Osteoblast (primary cell): ENCODE data around the gene BCAS3. TPM values are rescaled to one million over a fixed set of nuclear protein-coding genes. Genes with fewer than 3 reads are reported as not detected.

Experiments used
- DNase-seq: peaks from one replicate; pipeline ENCODE4 v3.0.0; 2011; ENCODE audit warnings: low spot score, mixed read lengths; ENCODE audit not compliant: insufficient read length; ENCODE audit errors: missing footprints
- H2AFZ ChIP-seq: 2 replicates; pipeline ENCODE4 v1.6.0; 2011; ENCODE audit warnings: mild to moderate bottlenecking, low read length
- H3K27ac ChIP-seq: 2 replicates; pipeline ENCODE4 v1.5.1; 2011; ENCODE audit warnings: mild to moderate bottlenecking, low read depth, low read length, moderate library complexity
- H3K27me3 ChIP-seq: 2 replicates; pipeline ENCODE4 v1.6.0; 2012; ENCODE audit warnings: mild to moderate bottlenecking, control low read depth, inconsistent platforms, low read length, moderate library complexity; ENCODE audit not compliant: insufficient read depth
- H3K36me3 ChIP-seq: 2 replicates; pipeline ENCODE4 v1.5.1; 2011; ENCODE audit warnings: mild to moderate bottlenecking, low read length, control low read depth, moderate library complexity; ENCODE audit not compliant: insufficient read depth
- H3K4me1 ChIP-seq: 2 replicates; pipeline ENCODE4 v1.5.1; 2011; ENCODE audit warnings: mild to moderate bottlenecking, low read length, control low read depth, moderate library complexity; ENCODE audit not compliant: insufficient read depth
- H3K4me2 ChIP-seq: 2 replicates; pipeline ENCODE4 v1.6.0; 2011; ENCODE audit warnings: mild to moderate bottlenecking, low read length; ENCODE audit not compliant: insufficient read depth
- H3K4me3 ChIP-seq: fragments of 200-600 bp; sonication (generic); 3 replicates; pipeline ENCODE4 v1.5.1; 2012; ENCODE audit warnings: mild to moderate bottlenecking, low read length, inconsistent platforms; ENCODE audit not compliant: insufficient read depth
- H3K79me2 ChIP-seq: 2 replicates; pipeline ENCODE4 v1.6.0; 2012; ENCODE audit warnings: mild to moderate bottlenecking, low read length, control low read depth, inconsistent platforms; ENCODE audit not compliant: insufficient read depth
- H3K9me3 ChIP-seq: 2 replicates; pipeline ENCODE4 v1.5.1; 2011; ENCODE audit warnings: low read depth, low read length, control low read depth
- H4K20me1 ChIP-seq: 2 replicates; pipeline ENCODE4 v1.6.0; 2012; ENCODE audit warnings: mild to moderate bottlenecking, low read length, control low read depth; ENCODE audit not compliant: insufficient read depth
- CTCF ChIP-seq: IDR thresholded peaks from 2 replicates; pipeline ENCODE4 v1.5.1; 2011; ENCODE audit warnings: mild to moderate bottlenecking, low read depth, low read length, moderate library complexity; ENCODE audit errors: extremely low read depth
- total RNA-seq: library from RNA; depleted of rRNA; stranded (reverse); fragments of >200 nt; gene quantifications from 2 replicates; pipeline ENCODE4 v1.2.3, GENCODE V29; 2012

The BCAS3 gene
- total RNA-seq, 1 donor = 31.5 TPM

GRCh38 chr17:61361084-61361483, 683.4 kb downstream of the BCAS3 start:
- no peaks in the 10 kb centered on the region for H3K36me3 ChIP-seq
- no peak overlapping the region for H3K4me3 ChIP-seq
- H3K4me2 ChIP-seq = peak overlapping the region; percentile 42
- H3K27me3 ChIP-seq = no peaks in the 10 kb centered on the region
- DNase-seq = peak; percentile 96
- H4K20me1 ChIP-seq = no peaks in the 10 kb centered on the region
- H3K79me2 ChIP-seq = no peaks in the 10 kb centered on the region
- no peak for TF ChIP-seq CTCF
- H3K27ac ChIP-seq = peak overlapping the region; percentile 38
- no peak overlapping the region for H2AFZ ChIP-seq
- H3K9me3 ChIP-seq = no peaks in the 10 kb centered on the region
- peaks cover 23% of the 10 kb centered on the region for H3K4me1 ChIP-seq

DNA sequence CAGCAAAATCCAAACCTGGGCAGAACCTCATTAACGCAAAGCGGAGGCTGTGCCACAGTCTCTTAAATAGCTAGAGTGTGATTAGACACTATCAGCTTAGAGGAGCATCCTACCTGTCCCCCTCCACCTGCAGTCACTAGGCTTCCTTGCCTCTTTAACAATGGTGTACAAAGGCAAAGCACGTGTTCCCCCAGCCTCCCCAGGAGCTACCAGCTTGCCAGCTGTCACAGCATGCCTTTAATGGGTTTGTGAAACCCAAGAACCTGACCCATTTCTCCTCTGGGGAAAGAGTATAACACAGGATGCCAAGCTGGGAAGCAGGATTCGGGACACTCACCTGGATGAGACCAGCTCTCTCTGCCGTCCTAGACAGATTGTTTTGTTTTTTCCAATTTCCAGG, 684.7 kb downstream of the BCAS3 start:
- Histone ChIP-seq H3K27me3 (no peaks in the 10 kb centered on the region), H3K4me3 (no peak overlapping the region), H3K4me1 (peaks cover 15% of the 10 kb centered on the region), H3K36me3 (no peaks in the 10 kb centered on the region), H3K4me2 (no peak overlapping the region), H4K20me1 (no peaks in the 10 kb centered on the region), H3K79me2 (no peaks in the 10 kb centered on the region), H3K9me3 (no peaks in the 10 kb centered on the region), H3K27ac (no peak overlapping the region), H2AFZ (no peak overlapping the region)
- TF ChIP-seq CTCF = no peak
- no peak for DNase-seq

- H3K36me3 ChIP-seq = no peaks in the 10 kb centered on the region
- no peak overlapping the region for H3K4me2 ChIP-seq
- H4K20me1 ChIP-seq = no peaks in the 10 kb centered on the region
- H3K27ac ChIP-seq = no peak overlapping the region
- no peak for DNase-seq
- no peaks in the 10 kb centered on the region for H3K9me3 ChIP-seq
- H3K4me3 ChIP-seq = no peak overlapping the region
- no peaks in the 10 kb centered on the region for H3K79me2 ChIP-seq
- TF ChIP-seq CTCF = no peak
- H3K4me1 ChIP-seq = peaks cover 15% of the 10 kb centered on the region
- no peak overlapping the region for H2AFZ ChIP-seq
- no peaks in the 10 kb centered on the region for H3K27me3 ChIP-seq
These were observed 685.4 kb downstream of the BCAS3 start for GRCh38 chr17:61362852-61363600.

DNA sequence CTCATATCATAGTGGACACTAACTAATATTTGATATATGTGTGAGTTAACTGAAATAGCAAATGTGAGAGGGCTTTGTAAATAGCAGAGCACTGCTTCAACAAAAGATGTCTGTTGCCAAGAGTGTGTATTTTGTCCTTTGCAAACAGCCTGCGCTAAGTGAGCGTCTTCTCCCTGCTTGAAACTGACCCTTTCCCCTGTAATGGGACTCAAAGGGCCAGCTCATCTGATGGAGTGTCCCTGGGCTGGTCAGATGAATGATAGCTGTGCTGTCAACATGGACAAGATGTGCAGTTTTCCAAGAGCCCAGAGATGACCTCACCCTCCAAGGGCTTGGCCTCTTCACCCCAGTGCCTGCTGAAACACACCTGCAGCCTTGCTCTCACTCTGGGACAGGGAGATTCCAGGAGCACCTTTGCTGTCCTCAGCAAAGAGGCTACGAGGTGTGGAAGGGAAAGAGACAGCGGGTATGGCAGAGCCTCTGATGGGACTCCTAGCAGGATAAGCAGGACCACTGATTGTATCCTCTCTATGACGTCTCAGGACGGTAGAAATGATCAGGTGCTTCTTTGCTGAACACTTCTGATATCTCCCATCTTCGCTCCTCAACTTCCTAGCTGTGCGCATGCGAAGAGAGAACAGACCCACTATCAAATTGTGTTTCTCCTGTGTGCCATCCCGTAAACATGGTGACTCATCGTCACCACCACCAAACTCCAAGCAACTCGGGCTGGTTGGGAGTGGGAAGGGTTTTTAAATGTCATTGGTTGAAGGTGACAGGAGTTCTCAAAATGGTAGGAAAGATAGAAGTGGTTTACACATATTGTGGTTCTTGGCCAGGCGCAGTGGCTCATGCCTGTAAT, 686.2 kb downstream of the BCAS3 start:
- H3K4me1 ChIP-seq = peaks cover 15% of the 10 kb centered on the region
- TF ChIP-seq CTCF = no peak
- H4K20me1 ChIP-seq = no peaks in the 10 kb centered on the region
- no peaks in the 10 kb centered on the region for H3K36me3 ChIP-seq
- H3K79me2 ChIP-seq = no peaks in the 10 kb centered on the region
- no peak overlapping the region for H3K4me3 ChIP-seq
- H3K4me2 ChIP-seq = no peak overlapping the region
- no peaks in the 10 kb centered on the region for H3K9me3 ChIP-seq
- DNase-seq = no peak
- no peaks in the 10 kb centered on the region for H3K27me3 ChIP-seq
- H2AFZ ChIP-seq = no peak overlapping the region
- no peak overlapping the region for H3K27ac ChIP-seq
